ENCODE measurements around the gene NADSYN1.
"Not testable (repeated sequence)": the region's sequence is repeated elsewhere in the genome, so short reads cannot be mapped to it uniquely, and the experiment has no call there.

Gene NADSYN1

DNA sequence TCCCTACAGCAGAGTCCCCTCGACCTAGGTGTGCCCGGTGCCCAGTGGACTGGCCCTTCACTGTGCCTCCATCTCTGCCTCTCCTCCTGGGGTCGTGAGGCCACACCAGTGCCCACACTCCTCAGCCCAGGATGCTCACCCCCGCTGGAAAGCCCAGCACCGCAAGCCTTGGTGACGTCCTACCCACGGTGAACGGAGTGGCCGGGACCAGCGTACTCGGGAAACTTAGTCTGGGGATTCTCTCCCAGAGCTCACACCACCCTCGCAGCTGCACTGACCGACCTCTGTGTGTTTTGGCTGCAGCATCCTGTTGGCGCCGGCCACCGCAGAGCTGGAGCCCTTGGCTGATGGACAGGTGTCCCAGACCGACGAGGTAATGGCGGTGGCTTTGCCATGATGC lies 38.5 kb downstream of the NADSYN1 start:
- no peak for DNase-seq (ENCODE audit: low read depth)

DNA sequence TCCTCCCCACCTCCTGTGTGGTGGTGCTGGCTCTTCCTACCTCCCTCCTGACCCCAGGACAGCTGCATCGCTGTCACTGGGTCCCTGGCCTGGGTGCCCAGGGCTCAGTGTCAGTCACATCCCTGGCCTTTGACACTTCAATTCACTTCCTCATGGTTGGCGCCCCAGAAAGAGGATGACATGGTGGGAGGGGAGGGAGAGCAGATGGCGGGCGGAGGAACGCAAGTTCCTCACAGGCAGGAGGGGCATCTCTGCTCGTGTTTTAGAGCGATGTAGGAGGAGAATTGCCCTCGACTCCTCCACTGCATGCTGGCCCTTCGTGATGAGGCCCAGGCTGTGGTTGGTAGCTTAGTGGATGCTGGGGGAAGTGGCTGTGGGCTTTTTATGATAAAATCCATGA lies 38.9 kb downstream of the NADSYN1 start:
- DNase-seq (ENCODE audit: low read depth) = no peak

DNA sequence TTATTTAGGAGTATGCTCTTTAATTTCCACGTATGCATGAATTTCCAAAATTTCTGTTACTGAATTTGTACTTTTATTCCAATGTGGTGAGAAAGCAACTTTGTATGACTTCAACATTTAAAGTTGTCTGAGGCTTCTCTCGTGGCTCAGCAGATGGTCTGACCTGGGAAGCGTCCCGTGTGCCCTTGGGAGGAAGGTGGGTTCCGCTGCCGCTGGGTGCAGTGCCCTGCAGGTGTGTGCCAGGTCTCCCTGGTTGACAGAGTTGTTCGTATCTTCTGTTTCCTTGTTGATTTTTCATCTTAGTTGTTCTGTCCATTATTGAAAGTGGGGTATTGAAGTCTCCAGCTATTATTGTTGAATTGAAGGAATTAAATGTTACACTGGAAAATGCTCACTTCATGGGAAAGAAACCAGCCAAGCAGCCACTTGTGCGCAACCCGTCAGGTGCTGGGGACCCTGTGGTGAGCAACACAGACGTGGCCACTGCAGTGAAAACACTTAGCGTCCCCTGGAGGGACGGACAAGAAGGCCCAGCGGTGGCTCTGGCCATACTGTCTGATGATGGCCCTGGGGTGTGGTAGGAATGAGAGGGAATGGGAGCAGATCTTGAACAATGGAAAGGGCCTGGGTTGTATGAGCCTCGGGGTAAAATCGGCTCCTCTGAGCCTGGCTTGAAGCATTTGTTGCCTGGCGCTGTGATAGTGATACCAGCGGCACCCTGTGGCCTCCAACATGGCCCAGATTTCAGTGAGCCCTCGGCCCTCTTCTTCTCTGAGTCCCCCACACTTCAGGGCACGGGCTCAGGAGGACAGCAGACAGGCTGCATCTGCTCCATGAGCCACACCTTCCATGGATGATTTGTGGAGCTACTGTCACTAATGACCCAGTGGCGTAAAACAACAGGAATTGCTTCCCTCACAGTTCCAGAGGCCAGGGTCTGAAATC lies 42.6 kb downstream of the NADSYN1 start:
- DNase-seq (ENCODE audit: low read depth) = no peak

DNA sequence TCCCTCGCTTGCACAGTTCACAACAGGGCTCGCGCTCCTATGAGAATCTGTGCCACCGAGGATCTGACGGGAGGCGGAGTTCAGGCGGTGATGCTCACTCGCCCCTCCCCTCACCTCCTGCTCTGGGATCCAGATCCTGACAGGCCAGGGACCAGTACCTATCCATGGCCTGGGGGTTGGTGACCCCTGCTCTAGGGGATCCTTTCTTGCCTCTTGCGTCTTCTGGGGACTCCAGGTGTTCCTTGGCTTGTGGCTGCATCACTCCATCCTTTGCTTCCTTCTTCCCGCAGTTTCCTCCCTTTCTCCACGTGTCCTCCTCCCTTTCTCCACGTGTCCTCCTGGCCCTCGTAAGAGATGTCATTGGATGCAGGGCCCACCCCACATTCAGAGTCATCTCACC lies 43.4 kb downstream of the NADSYN1 start:
- DNase-seq (ENCODE audit: low read depth) = no peak

DNA sequence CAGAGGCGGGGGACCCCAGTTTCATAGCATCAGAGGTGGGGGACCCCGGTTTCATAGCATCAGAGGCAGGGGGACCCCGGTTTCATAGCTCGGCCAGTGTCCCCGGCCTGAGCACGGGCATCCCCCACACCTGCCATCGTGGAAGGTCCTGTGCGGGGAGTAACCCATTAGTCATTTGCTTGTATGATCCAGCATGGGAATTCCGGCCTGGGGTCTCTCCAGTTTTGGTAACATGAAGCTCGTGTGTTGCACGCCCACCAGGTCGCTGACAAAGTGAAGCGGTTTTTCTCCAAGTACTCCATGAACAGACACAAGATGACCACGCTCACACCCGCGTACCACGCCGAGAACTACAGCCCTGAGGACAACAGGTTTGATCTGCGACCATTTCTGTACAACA lies 45.1 kb downstream of the NADSYN1 start:
- DNase-seq (ENCODE audit: low read depth) = no peak

DNA sequence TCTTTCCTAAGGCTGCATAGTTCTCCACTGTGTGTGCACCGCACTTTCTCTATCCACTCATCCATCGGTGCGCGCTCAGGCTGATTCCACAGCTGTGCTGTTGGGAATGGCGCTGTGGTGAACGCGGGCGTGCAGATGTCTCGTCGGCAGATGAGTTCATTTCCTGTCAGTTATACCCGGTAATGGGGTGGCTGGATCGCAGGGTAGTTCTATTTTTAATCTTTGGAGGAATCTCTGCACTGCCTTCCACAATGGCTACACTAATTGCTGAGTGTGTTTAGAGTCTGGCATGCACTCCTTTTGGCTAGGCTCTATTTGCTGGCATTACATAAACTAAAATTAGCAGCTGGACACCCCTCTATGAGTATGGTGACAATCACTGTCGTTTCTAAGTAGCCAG lies 46.1 kb downstream of the NADSYN1 start:
- DNase-seq (ENCODE audit: low read depth) = no peak

DNA sequence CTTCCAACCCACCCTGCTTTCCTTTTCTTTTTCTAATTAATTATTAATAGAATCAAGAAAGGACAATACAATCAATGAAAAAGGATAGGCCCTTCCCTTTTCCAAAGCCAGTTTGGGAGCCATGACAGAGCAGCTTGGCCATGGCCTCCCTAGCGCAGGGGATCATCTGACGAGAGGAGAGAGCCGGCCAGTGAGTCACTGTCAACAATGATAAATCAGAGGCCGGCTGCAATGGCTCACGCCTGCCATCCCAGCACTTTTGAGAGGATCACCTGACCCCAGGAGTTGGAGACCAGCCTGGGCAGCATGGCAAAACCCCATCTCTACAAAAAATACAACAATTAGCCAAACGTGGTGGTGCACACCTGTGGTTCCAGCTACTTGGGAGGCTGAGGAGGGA lies 46.5 kb downstream of the NADSYN1 start:
- no peak for DNase-seq (ENCODE audit: low read depth)

DNA sequence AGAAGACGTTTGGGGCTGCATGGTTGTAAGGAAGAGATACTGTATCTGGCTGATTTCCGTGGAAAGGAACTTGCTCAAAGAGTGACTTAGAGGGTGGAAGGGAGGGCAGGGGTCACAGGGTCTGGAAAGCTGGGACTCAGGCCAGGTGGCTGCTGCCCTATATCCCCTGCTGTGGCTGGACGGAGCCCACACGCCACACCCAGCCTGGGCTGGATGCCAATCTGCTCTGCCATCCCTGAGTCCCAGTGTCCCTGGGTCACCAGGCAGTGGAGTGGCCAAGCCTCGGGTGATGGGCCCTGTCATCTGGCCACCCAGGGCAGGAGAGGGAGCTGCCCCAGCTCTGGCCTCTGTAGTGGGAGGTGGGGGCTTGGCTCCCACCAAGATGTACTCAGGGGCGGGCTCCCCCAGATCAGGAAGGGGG lies 47.6 kb downstream of the NADSYN1 start:
- DNase-seq (ENCODE audit: low read depth) = no peak

DNA sequence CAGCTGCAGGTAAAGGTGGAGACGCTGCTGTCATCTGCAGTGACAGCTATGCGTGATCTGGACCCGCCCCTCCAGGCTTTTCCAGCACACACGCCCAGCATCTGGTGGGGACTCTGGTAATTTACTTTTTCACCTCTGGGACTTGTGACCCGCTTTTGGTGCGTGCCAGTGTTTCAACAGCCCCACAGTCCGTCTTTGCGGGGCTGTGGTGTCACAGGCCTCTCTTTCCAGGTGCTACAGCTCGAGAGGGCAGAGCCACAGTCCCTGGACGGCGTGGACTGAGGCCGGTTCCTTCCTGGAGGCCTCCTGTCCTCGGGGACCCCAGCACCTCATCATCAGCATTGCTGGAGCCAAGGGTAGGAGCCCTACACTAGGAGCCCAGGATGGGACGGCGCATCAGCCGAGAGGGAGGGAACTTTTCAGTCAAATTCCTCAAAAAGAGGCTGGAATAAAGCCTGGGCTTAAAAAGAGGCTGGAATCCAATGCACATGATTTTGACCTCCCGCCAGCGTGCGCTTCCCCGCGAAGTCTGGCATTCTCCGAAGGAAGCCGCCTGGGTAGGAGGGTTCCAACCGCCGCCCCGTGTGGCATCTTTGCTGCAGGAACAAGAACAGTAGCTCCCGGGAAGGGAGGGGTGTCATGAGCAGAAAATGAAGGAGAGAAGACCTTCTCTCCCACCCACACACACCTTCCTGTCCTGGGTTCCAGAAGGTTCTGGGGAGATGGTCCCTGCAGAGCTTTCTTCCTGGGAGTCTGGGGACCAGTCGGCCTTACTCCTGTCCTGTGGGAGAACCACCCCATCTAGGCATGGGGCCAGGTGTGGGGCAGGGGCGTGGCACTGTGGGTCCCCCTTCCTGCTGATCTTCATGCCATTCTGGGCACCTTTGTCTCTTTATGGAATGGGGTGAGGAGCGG lies 48.3 kb downstream of the NADSYN1 start:
- DNase-seq (ENCODE audit: low read depth) = no peak

DNA sequence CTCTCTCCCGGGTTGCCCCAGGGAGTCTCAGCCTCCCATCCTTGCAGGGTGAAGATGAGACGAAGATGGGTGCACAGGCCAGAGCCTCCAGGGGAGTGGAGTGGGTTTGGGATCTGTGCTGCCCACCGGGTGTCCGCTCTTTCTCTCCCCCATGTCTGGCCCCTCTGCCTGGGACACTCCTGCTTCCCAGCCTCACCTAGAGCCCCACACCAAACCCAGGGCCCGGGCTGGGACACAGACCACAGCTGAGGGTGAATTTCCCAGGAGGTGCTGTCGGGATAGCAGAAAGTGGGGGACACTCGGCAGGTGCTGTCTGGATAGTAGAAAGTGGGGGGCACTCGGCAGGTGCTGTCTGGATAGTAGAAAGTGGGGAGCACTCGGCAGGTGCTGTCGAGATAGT lies 49.0 kb downstream of the NADSYN1 start:
- no peak for DNase-seq (ENCODE audit: low read depth)

DNA sequence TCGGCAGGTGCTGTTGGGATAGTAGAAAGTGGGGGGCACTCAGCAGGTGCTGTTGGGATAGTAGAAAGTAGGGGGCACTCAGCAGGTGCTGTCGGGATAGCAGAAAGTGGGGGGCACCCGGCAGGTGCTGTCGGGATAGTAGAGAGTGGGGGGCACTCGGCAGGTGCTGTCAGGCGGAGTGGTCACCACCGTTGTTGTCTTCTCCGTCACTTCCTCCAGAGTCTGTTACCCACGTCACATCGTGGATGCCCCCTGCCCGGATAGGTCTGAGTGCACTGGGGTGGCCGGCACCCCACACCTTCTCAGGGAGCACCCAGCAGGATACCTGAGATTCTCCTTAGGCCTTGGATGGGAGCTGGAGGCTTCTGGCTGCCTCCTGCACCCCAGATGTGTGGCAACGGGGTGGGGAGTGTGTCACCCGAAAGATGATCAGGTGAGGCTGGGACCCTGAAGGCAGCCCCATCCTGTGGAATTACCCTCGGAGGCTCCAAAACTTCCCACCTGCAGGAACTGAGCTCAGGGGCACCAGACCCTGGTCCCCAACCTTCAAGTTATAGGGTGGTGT lies 50.0 kb downstream of the NADSYN1 start:
- DNase-seq (ENCODE audit: low read depth) = no peak

DNA sequence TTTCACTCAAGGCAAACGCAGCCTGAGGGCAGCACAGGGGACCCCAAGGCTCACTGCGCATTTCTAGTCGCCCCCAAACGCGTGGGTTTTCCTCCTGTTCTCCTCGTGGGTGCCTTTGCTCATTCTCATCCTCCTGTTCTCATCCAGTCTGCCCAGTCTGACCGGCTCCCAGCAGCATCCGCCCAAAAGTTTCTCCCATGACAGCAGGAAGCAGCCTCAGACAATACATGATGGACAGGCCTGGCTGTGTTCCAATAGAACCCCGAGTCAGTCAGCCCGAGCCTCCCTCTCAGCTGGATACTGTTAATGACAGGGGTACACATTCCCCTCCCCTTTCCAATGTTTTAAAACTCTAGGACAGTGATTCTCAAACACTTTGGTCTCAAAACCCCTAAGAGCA lies 51.5 kb downstream of the NADSYN1 start:
- no peak for DNase-seq (ENCODE audit: low read depth)

DNA sequence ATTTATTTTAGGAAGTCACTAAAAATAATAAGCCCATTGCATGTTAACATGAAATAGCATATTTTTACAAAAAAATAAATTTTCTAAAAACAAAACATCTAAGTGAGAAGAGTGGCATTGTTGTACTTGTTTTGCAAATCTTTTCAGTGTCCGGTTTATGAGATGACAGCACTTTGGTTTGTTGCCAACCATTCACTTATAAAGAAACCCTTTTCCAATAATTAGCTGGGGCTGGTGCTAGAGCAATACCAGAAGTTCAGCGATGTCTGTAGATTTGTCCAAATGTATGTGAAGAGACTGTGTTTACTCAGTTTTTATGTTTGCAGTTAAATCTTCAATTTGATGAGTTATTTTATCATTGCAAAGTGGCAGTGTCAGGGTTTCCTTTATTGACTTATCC lies 52.0 kb downstream of the NADSYN1 start:
- no peak for DNase-seq (ENCODE audit: low read depth)

DNA sequence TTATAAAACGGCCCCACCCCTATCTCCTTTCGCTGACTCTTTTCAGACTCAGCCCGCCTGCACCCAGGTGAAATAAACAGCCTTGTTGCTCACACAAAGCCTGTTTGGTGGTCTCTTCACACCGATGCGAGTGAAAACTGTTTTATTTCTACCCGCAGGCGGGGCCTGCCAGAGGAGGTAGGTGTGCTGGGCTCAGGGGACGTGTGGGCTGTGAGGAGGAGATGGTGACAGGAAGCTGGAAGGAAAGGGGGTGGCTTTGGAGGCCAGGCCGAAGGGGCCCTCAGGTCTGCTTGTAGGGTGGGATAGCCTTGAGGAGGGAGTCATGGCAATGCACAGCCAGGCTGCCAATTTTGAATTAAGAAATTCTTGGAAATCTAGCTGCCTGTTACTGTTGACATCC lies 52.8 kb downstream of the NADSYN1 start:
- DNase-seq (ENCODE audit: low read depth) = no peak

DNA sequence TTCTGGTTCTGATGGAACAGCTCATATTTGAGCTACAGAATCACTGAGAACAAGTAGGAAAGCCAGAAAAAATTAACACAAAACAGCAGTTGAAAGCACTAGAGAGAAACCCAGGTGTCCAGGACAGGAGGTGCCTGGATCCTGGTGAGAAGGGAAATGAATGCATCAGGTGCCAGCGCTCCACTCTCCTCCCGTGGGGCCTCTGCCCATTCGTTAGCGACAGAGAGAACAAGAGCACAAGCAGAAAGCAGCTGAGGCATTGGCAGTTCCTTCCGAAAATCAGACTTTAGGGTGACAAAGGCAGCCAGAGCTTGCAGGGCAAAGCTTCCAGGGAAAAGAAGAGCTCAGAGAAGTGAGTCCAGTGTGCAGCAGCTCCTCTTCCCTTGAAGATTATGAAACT lies 54.1 kb downstream of the NADSYN1 start:
- DNase-seq (ENCODE audit: low read depth) = no peak

DNA sequence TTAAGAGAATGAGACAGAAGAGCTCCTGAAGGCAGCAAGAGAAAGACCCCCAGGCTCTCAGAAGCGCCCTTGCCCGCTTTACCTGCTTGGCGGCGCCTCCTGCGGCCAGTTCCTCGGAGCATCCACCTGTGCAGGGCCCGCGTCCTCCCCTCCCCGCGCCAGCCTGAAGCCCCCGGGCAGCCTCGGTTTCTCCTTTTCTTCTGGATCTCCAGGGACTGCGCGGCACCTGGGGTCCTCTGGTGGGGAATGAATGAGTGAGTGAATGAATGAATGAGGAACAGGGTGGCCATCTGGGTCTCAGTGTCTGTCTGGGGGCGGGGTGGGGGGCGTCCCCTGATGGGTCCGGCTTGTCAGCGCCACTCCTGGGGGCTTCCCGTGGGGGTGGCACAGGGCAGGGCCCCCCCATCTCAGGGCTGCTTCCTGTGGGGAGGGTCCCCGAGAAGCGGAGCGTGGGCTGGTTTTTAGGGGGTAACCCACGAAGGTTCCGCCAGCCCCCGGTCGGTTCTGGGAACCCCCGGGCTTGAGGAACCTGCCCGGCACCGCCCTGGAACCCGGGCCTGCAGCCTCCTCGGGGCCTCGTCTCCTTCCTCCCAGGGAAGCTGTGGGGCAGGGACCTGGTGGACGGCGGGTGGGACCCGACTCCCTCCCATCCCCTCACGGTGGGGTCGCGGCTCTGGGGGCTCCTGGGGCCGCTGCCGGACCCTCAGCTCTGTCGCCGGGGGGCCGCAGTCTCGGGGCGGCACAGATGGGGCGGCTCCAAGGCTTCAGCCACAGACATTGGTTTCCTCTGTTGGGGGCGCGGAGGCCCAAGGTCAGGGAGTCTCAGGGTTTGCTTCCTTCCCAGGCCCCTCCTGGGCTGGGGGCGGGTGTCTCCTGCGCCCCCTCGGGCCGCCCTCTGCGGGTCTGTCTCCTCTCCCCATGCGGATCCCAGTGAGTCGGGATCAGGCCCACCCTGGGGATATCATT lies 65.8 kb downstream of the NADSYN1 start:
- DNase-seq (ENCODE audit: low read depth) = no peak

DNA sequence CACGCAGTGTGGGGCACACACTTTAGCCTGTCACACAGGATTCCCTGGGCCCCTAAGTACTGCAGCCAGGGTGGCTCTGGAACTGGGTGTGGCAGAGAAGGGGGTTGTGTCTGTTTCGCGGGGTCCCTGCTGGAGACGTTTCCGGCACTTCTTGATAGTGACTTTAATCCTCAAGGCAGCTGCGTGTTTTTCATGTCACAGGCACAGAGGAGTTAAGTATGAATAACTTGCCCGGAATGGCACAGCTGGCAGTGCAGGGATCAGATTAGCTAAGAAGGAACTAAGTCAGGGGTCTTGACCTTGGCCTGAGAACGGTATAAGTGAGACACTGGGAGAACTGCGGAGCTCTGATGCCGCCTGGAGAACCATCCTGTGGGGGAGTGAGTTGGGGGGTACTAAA lies 66.5 kb downstream of the NADSYN1 start:
- DNase-seq (ENCODE audit: low read depth) = no peak

DNA sequence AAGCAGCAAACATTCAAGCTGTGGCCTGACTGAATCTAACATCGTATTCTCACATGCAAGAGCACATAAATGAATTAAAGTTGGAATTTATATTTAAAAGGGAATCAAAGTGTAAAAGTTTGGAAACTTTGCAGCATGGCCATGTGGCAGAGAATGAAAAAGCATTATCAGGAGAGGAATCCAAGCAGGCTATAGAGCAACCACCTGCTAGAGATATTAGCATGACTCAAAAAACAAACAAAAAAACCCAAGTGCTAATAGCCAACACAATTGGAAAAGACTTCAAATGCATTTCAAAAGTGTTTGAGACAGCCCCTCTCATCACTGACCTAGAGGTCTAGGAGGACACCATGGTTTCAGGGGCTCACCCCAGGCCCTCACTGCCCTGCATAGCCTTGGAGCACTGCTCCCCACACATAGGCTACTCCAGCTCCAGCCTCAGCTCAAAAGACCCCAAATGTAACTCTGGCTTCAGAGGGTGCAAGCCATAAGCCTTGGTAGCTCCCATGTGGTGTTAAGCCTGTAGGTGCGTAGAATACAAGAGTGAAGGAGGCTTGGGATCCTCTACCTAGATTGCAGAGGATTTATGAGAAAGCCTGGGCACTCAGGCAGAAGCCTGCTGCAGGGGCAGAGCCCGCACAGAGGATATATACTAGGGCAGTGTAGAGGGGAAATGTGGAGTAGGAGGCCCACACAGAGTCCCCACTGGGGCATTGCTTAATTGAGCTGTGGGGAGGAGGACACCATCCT lies 72.4 kb downstream of the NADSYN1 start:
- no peak for DNase-seq (ENCODE audit: low read depth)

DNA sequence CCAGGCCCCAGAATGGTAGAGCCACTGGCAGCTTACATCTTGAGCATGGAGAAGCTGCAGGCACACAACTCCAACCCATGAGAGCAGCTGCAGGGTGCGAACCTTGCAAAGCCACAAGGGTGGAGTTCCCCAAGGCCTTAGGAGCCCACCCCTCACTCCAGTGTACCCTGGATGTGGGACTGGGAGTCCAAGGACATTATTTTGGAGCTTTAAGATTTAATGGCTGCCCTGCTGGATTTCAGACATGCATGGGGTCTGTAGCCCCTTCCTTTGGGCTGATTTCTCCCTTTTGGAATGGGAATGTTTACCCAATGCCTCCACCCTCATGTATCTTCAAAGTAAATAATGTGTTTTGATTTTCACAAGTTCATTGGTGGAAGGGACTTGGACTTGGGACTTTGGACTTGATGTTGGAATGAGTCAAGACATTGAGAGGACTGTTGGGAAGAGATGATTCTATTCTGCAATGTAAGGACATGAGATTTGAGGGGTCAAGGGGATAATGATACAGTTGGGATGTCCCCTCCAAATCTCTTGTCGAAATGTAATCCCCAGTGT lies 73.0 kb downstream of the NADSYN1 start:
- DNase-seq (ENCODE audit: low read depth) = no peak

DNA sequence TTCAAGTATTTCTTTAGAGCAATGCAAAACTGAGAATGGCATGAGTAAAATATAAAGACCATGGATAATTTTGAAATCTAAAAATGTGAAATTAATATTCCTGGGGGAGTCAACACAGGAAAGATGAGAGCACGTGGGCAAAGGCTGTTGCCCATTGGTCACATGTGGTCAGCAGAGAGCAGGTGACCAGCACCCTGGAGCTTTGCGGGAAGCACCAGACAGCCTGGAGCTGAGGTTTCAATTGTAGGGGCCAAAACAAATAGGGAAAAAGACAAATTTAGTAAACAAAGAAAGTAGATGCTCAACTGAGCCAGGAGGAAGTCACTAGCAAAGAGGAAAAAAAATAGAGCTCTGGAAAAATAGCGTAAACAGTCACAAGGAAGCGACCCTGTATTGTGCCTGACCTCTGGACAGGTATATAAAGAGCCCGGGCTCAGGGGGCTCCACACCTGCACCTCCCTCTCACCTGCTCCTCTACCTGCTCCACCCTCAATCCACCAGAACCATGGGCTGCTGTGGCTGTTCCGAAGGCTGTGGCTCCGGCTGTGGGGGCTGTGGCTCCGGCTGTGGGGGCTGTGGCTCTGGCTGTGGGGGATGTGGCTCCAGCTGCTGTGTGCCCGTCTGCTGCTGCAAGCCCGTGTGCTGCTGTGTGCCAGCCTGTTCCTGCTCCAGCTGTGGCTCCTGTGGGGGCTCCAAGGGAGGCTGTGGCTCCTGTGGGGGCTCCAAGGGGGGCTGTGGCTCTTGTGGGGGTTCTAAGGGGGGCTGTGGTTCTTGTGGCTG lies 74.0 kb downstream of the NADSYN1 start, which contains the start of gene KRTAP5-7:
TSS of gene KRTAP5-7 (plus strand) at position 472 of the 780 bp plus-strand sequence. CDS start at position 506, 34 bp downstream.
- DNase-seq (ENCODE audit: low read depth) = not testable (repeated sequence)
